ENCODE results near the gene RPS18. TPM values are rescaled to one million over a fixed set of nuclear protein-coding genes. Genes with fewer than 3 reads are reported as not detected.

RPS18 gene
- total and polyA plus RNA-seq, 2 of the 13 experiments (the other 11 are each of a cell fraction or from before 2014, with no cell fraction given): 3,896 to 5,806 TPM

- TF ChIP-seq ZNF260 (CRISPR knock-in tag; IDR thresholded peaks at IDR 0.05; ENCODE audit: borderline replicate concordance, low read depth) (no peak), MXD4 (CRISPR knock-in tag; IDR thresholded peaks at IDR 0.05) (peak; percentile 57; the same call in 1 of the 2 replicates), ZNF530 (CRISPR knock-in tag; IDR thresholded peaks at IDR 0.05; ENCODE audit: low read depth) (no peak), PBX3 (CRISPR knock-in tag; IDR thresholded peaks at IDR 0.05; ENCODE audit: borderline replicate concordance) (0 out of 2 replicates have a peak, but pooled peaks have one; percentile 15), ZNF143 (CRISPR knock-in tag; IDR thresholded peaks at IDR 0.05) (no peak), MXD1 (CRISPR knock-in tag; IDR thresholded peaks at IDR 0.05) (no peak), ZBED4 (CRISPR knock-in tag; IDR thresholded peaks at IDR 0.05; ENCODE audit: borderline replicate concordance) (peak; percentile 59; the same call in 1 of the 2 replicates), CENPX (CRISPR knock-in tag; IDR thresholded peaks at IDR 0.05) (no peak), ZNF879 (CRISPR knock-in tag; IDR thresholded peaks at IDR 0.05) (peak; percentile 54; the same call in 1 of the 2 replicates), MAF1 (CRISPR knock-in tag; IDR thresholded peaks at IDR 0.05; ENCODE audit: borderline replicate concordance) (no peak), ZNF33A (CRISPR knock-in tag; IDR thresholded peaks at IDR 0.05; ENCODE audit: borderline replicate concordance) (0 out of 2 replicates have a peak, but pooled peaks have one; percentile 10), REST (IDR thresholded peaks at IDR 0.05; ENCODE audit: borderline replicate concordance in 1 of 2, low read depth in 1 of 2, low read length in 2 of 2) (no peak), ZNF44 (CRISPR knock-in tag; IDR thresholded peaks at IDR 0.05) (0 out of 2 replicates have a peak, but pooled peaks have one; percentile 38), PRDM15 (CRISPR knock-in tag; IDR thresholded peaks at IDR 0.05) (0 out of 2 replicates have a peak, but pooled peaks have one; percentile 53)
These were observed 46.0 kb downstream of the RPS18 start, which contains the start of gene ZBTB22 (continued) for GRCh38 chr6:33317669-33318425.

Measured in HepG2 (cell line).